ENCODE measurements around the gene TMEM94. TPM values are rescaled to one million over a fixed set of nuclear protein-coding genes. Genes with fewer than 3 reads are reported as not detected.

Gene TMEM94
- total RNA-seq, 1 experiment from 2014 or later = 67.0 TPM

GRCh38 chr17:75509528-75510258 lies 53.3 kb downstream of the TMEM94 start:
- intact Hi-C loops (cut with micrococcal nuclease; ENCODE audit: unreplicated experiment) = no loop called here

GRCh38 chr17:75511270-75511609 lies 54.8 kb downstream of the TMEM94 start:
- BruUV-seq (replicated peaks) = no TSS peak
- Histone ChIP-seq H3K27me3 (replicated peaks; ENCODE audit: insufficient read depth, low read depth, low read length, poor library complexity) (no peaks in the 10 kb centered on the region), H3K4me1 (ENCODE audit: insufficient read depth, low read length, poor library complexity, severe bottlenecking) (no peaks in the 10 kb centered on the region), H3K4me3 (ENCODE audit: low read depth, low read length, poor library complexity, severe bottlenecking) (no peak overlapping the region), H3K36me3 (ENCODE audit: insufficient read depth, low read length, poor library complexity, severe bottlenecking) (peaks cover 4% of the 10 kb centered on the region), H3K27ac (ENCODE audit: low read depth, low read length, poor library complexity, severe bottlenecking) (no peak overlapping the region), H3K9me3 (ENCODE audit: low read depth, low read length, poor library complexity, severe bottlenecking) (no peaks in the 10 kb centered on the region)
- DNase-seq (ENCODE audit: low spot score) = no peak
- intact Hi-C loops (cut with micrococcal nuclease; ENCODE audit: unreplicated experiment) = no loop called here
- CTCF ChIA-PET = no interaction called here
- TF ChIP-seq CTCF (conservative IDR thresholded peaks at IDR 0.05; ENCODE audit: low read depth, low read length) = no peak
- no peak for TF ChIP-seq EZH2 (IDR thresholded peaks at IDR 0.05; ENCODE audit: borderline replicate concordance, low read depth, low read length, poor library complexity, severe bottlenecking)
- POLR2A ChIA-PET (ENCODE audit: low non-redundant PET) = no interaction called here

More at GRCh38 chr17:75509528-75510258, 53.3 kb downstream of the TMEM94 start:
- CTCF ChIA-PET = no interaction called here
- no peak overlapping the region for H3K27ac ChIP-seq (ENCODE audit: low read depth, low read length, poor library complexity, severe bottlenecking)
- H3K4me1 ChIP-seq (ENCODE audit: insufficient read depth, low read length, poor library complexity, severe bottlenecking) = no peaks in the 10 kb centered on the region
- no peak for DNase-seq (ENCODE audit: low spot score)
- POLR2A ChIA-PET (ENCODE audit: low non-redundant PET) = no interaction called here
- peaks cover 9% of the 10 kb centered on the region for H3K36me3 ChIP-seq (ENCODE audit: insufficient read depth, low read length, poor library complexity, severe bottlenecking)
- no peaks in the 10 kb centered on the region for H3K27me3 ChIP-seq (replicated peaks; ENCODE audit: insufficient read depth, low read depth, low read length, poor library complexity)
- H3K9me3 ChIP-seq (ENCODE audit: low read depth, low read length, poor library complexity, severe bottlenecking) = no peaks in the 10 kb centered on the region
- no peak for TF ChIP-seq EZH2 (IDR thresholded peaks at IDR 0.05; ENCODE audit: borderline replicate concordance, low read depth, low read length, poor library complexity, severe bottlenecking)
- no peak for TF ChIP-seq CTCF (conservative IDR thresholded peaks at IDR 0.05; ENCODE audit: low read depth, low read length)
- BruUV-seq (replicated peaks) = no TSS peak
- H3K4me3 ChIP-seq (ENCODE audit: low read depth, low read length, poor library complexity, severe bottlenecking) = no peak overlapping the region

- no peaks in the 10 kb centered on the region for H3K4me1 ChIP-seq (ENCODE audit: insufficient read depth, low read length, poor library complexity, severe bottlenecking)
- intact Hi-C loops (cut with micrococcal nuclease; ENCODE audit: unreplicated experiment) = no loop called here
- no peak overlapping the region for H3K27ac ChIP-seq (ENCODE audit: low read depth, low read length, poor library complexity, severe bottlenecking)
- DNase-seq (ENCODE audit: low spot score) = no peak
- BruUV-seq (replicated peaks) = no TSS peak
- H3K36me3 ChIP-seq (ENCODE audit: insufficient read depth, low read length, poor library complexity, severe bottlenecking) = peaks cover 4% of the 10 kb centered on the region
- POLR2A ChIA-PET (ENCODE audit: low non-redundant PET) = no interaction called here
- no peak overlapping the region for H3K4me3 ChIP-seq (ENCODE audit: low read depth, low read length, poor library complexity, severe bottlenecking)
- H3K27me3 ChIP-seq (replicated peaks; ENCODE audit: insufficient read depth, low read depth, low read length, poor library complexity) = no peaks in the 10 kb centered on the region
- H3K9me3 ChIP-seq (ENCODE audit: low read depth, low read length, poor library complexity, severe bottlenecking) = no peaks in the 10 kb centered on the region
- no peak for TF ChIP-seq EZH2 (IDR thresholded peaks at IDR 0.05; ENCODE audit: borderline replicate concordance, low read depth, low read length, poor library complexity, severe bottlenecking)
- TF ChIP-seq CTCF (conservative IDR thresholded peaks at IDR 0.05; ENCODE audit: low read depth, low read length) = no peak
- CTCF ChIA-PET = no interaction called here
These were observed 55.5 kb downstream of the TMEM94 start for GRCh38 chr17:75511610-75512575.

All from A673 (cell line).